Measurements from ENCODE around the gene KMT2C.
"Not testable (repeated sequence)": the region's sequence is repeated elsewhere in the genome, so short reads cannot be mapped to it uniquely, and the experiment has no call there.

KMT2C gene

GRCh38 chr7:152234421-152234820, 201.4 kb downstream of the KMT2C start:
- H3K36me3 ChIP-seq; H3K27ac ChIP-seq; DNase-seq; H3K9me3 ChIP-seq (ENCODE audit: severe bottlenecking); H3K27me3 ChIP-seq (ENCODE audit: insufficient read depth, low read depth, severe bottlenecking); H3K4me3 ChIP-seq (ENCODE audit: low read depth, low read length): not testable (repeated sequence)

DNA sequence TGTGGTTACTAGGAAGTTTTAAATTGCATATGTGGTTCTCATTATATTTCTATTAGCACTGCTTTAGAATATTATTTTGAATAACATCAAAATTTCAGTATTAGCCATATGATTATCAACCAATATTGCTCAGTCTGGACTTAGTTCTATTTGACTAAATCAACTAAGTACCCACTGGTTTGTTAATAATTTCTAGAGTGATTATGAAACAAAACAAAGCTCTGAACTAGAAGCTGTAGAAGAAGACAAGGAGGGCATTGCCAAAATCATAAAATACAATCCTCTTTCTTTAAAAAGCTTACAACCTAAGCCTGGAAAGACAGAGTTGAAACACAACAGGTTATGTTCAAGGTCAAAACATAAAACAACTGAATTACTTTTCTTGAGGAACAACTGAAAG, 204.7 kb downstream of the KMT2C start:
- no peaks in the 10 kb centered on the region for H3K36me3 ChIP-seq
- no peaks in the 10 kb centered on the region for H3K9me3 ChIP-seq (ENCODE audit: severe bottlenecking)
- TF ChIP-seq, protein P1, sequence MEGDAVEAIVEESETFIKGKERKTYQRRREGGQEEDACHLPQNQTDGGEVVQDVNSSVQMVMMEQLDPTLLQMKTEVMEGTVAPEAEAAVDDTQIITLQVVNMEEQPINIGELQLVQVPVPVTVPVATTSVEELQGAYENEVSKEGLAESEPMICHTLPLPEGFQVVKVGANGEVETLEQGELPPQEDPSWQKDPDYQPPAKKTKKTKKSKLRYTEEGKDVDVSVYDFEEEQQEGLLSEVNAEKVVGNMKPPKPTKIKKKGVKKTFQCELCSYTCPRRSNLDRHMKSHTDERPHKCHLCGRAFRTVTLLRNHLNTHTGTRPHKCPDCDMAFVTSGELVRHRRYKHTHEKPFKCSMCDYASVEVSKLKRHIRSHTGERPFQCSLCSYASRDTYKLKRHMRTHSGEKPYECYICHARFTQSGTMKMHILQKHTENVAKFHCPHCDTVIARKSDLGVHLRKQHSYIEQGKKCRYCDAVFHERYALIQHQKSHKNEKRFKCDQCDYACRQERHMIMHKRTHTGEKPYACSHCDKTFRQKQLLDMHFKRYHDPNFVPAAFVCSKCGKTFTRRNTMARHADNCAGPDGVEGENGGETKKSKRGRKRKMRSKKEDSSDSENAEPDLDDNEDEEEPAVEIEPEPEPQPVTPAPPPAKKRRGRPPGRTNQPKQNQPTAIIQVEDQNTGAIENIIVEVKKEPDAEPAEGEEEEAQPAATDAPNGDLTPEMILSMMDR (IDR thresholded peaks at IDR 0.05; ENCODE audit: low read depth, low read length), result no peak
- no peak for DNase-seq
- no peak overlapping the region for H3K4me3 ChIP-seq (ENCODE audit: low read depth, low read length)
- no peaks in the 10 kb centered on the region for H3K27me3 ChIP-seq (ENCODE audit: insufficient read depth, low read depth, severe bottlenecking)
- no peak overlapping the region for H3K27ac ChIP-seq

DNA sequence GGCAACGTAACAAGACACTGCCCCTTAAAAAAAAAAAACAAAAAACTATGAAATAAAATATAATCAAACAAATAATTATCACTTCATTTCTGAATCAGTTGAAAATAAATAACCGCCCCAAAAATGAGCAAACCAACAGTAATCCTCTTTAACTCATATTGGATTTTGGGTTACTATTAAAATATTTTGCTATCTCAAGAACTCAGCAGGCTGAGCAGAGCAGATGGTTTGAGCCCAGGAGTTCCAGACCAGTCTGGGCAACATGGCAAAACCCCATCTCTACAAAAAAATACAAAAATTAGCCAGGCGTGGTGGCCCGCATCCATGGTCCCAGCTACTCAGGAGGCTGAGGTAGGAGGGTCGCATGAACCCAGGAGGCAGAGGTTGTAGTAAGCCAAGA, 216.2 kb downstream of the KMT2C start:
- not testable (repeated sequence) for H3K9me3 ChIP-seq (ENCODE audit: severe bottlenecking); H3K4me3 ChIP-seq (ENCODE audit: low read depth, low read length); DNase-seq; H3K27ac ChIP-seq; H3K36me3 ChIP-seq; H3K27me3 ChIP-seq (ENCODE audit: insufficient read depth, low read depth, severe bottlenecking)

GRCh38 chr7:152208766-152209165, 227.0 kb downstream of the KMT2C start:
- not testable (repeated sequence) for H3K27ac ChIP-seq; H3K27me3 ChIP-seq (ENCODE audit: insufficient read depth, low read depth, severe bottlenecking); H3K4me3 ChIP-seq (ENCODE audit: low read depth, low read length); H3K36me3 ChIP-seq; H3K9me3 ChIP-seq (ENCODE audit: severe bottlenecking); DNase-seq

- not testable (repeated sequence) for H3K9me3 ChIP-seq (ENCODE audit: severe bottlenecking); H3K27me3 ChIP-seq (ENCODE audit: insufficient read depth, low read depth, severe bottlenecking); H3K36me3 ChIP-seq; DNase-seq; H3K27ac ChIP-seq; H3K4me3 ChIP-seq (ENCODE audit: low read depth, low read length)
Observed at GRCh38 chr7:152204417-152204816, 231.4 kb downstream of the KMT2C start.

DNA sequence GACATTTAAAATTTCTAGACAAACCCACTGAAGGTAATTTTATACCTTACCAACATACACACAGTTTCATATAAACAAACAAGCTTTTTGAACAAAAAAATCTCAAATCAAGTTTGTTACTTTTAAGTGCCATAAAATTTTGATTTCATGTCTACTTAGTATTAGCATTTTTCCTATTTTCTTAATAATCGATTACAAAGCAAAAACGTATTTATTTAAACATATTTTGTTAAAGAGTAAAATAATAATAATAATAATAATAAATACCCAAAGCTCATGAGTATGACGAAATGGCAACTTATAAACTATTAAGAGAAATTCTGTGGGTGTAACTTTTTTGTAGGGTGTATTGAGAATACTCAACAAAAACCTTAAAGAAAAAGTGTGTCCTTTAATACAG, 232.7 kb downstream of the KMT2C start:
- TF ChIP-seq, protein P1 (IDR thresholded peaks at IDR 0.05; ENCODE audit: low read depth, low read length), result no peak
- Histone ChIP-seq H3K27me3 (ENCODE audit: insufficient read depth, low read depth, severe bottlenecking) (no peaks in the 10 kb centered on the region), H3K27ac (no peak overlapping the region), H3K9me3 (ENCODE audit: severe bottlenecking) (no peaks in the 10 kb centered on the region), H3K4me3 (ENCODE audit: low read depth, low read length) (no peak overlapping the region), H3K36me3 (peaks cover 20% of the 10 kb centered on the region)
- no peak for DNase-seq

- Histone ChIP-seq H3K4me3 (ENCODE audit: low read depth, low read length) (no peak overlapping the region), H3K36me3 (peaks cover 25% of the 10 kb centered on the region), H3K27ac (no peak overlapping the region), H3K9me3 (ENCODE audit: severe bottlenecking) (no peaks in the 10 kb centered on the region), H3K27me3 (ENCODE audit: insufficient read depth, low read depth, severe bottlenecking) (no peaks in the 10 kb centered on the region)
- DNase-seq, result no peak
- TF ChIP-seq, protein P1 (IDR thresholded peaks at IDR 0.05; ENCODE audit: low read depth, low read length), result no peak
Observed at GRCh38 chr7:152202056-152202455, 233.7 kb downstream of the KMT2C start.

DNA sequence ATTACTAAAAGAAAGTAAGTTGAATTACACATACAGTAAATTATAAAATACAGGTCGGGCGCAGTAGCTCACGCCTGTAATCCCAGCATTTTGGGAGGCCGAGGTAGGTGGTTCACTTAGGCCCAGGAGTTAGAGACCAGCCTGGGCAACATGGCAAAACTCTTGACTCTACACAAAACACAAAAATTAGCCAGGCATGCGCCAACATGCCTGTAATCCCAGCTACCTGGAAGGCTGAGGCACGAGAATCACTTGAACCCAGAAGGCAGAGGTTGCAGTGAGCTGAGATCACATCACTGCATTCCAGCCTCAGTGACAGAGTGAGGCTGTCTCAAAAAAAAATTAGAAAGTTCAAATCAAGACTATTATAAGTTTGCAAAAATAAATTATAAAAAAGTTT, 235.4 kb downstream of the KMT2C start:
- TF ChIP-seq, protein P1 (IDR thresholded peaks at IDR 0.05; ENCODE audit: low read depth, low read length), result no peak
- peaks cover 28% of the 10 kb centered on the region for H3K36me3 ChIP-seq
- no peaks in the 10 kb centered on the region for H3K27me3 ChIP-seq (ENCODE audit: insufficient read depth, low read depth, severe bottlenecking)
- no peak for DNase-seq
- H3K4me3 ChIP-seq (ENCODE audit: low read depth, low read length), result no peak overlapping the region
- H3K27ac ChIP-seq, result no peak overlapping the region
- H3K9me3 ChIP-seq (ENCODE audit: severe bottlenecking), result no peaks in the 10 kb centered on the region
